NCI-H446 (cell line): ENCODE measurements around the gene TFF1.
"Not testable (repeated sequence)": the region's sequence is repeated elsewhere in the genome, so short reads cannot be mapped to it uniquely, and the experiment has no call there.

Experiments
- DNase-seq, 2 experiments: peaks; one replicate each; lab custom pipeline; 2025; lab: John Stamatoyannopoulos, UW

The TFF1 gene

GRCh38 chr21:42366292-42367010 lies at the start of gene TFF1:
Gene TFF1 (minus strand): TSS chr21:42366535. CDS start chr21:42366495, 40 bp downstream.
- DNase-seq, result no peak

- DNase-seq, result no peak
These were observed 48.8 kb upstream of the TFF1 start for GRCh38 chr21:42414928-42415769.

GRCh38 chr21:42414553-42414927 lies 48.2 kb upstream of the TFF1 start:
- no peak for DNase-seq

GRCh38 chr21:42414066-42414465 lies 47.7 kb upstream of the TFF1 start:
- DNase-seq, result no peak

- no peak for DNase-seq
These were observed 47.2 kb upstream of the TFF1 start for GRCh38 chr21:42413500-42413899.

GRCh38 chr21:42413093-42413492 lies 46.8 kb upstream of the TFF1 start:
- no peak for DNase-seq

- DNase-seq, result no peak
These were observed 46.2 kb upstream of the TFF1 start for GRCh38 chr21:42412636-42412933.

- DNase-seq, result no peak
These were observed 45.7 kb upstream of the TFF1 start for GRCh38 chr21:42411891-42412635.

- DNase-seq, result no peak
These were observed 45.0 kb upstream of the TFF1 start for GRCh38 chr21:42411197-42411869.

GRCh38 chr21:42409366-42409765 lies 43.0 kb upstream of the TFF1 start:
- DNase-seq, result no peak

GRCh38 chr21:42408718-42409117 lies 42.4 kb upstream of the TFF1 start:
- DNase-seq, result not testable (repeated sequence)

- no peak for DNase-seq
These were observed 41.1 kb upstream of the TFF1 start for GRCh38 chr21:42407476-42407875.

GRCh38 chr21:42406866-42407265 lies 40.5 kb upstream of the TFF1 start:
- no peak for DNase-seq

- DNase-seq, result no peak
These were observed 39.9 kb upstream of the TFF1 start for GRCh38 chr21:42406201-42406621.

- no peak for DNase-seq
These were observed 39.0 kb upstream of the TFF1 start for GRCh38 chr21:42405064-42406013.

- DNase-seq, result no peak
These were observed 38.2 kb upstream of the TFF1 start for GRCh38 chr21:42404539-42404938.

- no peak for DNase-seq
These were observed 37.4 kb upstream of the TFF1 start, which contains the start of gene UBASH3A for GRCh38 chr21:42403611-42404231. Gene UBASH3A (plus strand): TSS chr21:42403902. CDS start chr21:42403946, 44 bp downstream.

- no peak for DNase-seq
These were observed 35.5 kb upstream of the TFF1 start for GRCh38 chr21:42401820-42402251.

- no peak for DNase-seq
These were observed 34.8 kb upstream of the TFF1 start for GRCh38 chr21:42401154-42401553.

GRCh38 chr21:42400525-42400924 lies 34.2 kb upstream of the TFF1 start:
- DNase-seq, result no peak
